ENCODE data around the gene FMNL2. TPM values are rescaled to one million over a fixed set of nuclear protein-coding genes. Genes with fewer than 3 reads are reported as not detected.

FMNL2 gene
- total RNA-seq (2021) (42.2 and 43.1 TPM in 2 replicates), Bru-seq, nascent RNA (percentile 89 among the genes with signal in this experiment), BruChase-seq, experiment 1, labeled RNA remaining after a 2-hour chase (percentile 86 among the genes with signal in this experiment), BruChase-seq, experiment 2, labeled RNA remaining after a 6-hour chase (percentile 83 among the genes with signal in this experiment)
- long read RNA-seq, partial matches to known transcripts: 11 of 21 reads
- long read RNA-seq, other reads (novel, unspliced or antisense): 10 of 21 reads

DNA sequence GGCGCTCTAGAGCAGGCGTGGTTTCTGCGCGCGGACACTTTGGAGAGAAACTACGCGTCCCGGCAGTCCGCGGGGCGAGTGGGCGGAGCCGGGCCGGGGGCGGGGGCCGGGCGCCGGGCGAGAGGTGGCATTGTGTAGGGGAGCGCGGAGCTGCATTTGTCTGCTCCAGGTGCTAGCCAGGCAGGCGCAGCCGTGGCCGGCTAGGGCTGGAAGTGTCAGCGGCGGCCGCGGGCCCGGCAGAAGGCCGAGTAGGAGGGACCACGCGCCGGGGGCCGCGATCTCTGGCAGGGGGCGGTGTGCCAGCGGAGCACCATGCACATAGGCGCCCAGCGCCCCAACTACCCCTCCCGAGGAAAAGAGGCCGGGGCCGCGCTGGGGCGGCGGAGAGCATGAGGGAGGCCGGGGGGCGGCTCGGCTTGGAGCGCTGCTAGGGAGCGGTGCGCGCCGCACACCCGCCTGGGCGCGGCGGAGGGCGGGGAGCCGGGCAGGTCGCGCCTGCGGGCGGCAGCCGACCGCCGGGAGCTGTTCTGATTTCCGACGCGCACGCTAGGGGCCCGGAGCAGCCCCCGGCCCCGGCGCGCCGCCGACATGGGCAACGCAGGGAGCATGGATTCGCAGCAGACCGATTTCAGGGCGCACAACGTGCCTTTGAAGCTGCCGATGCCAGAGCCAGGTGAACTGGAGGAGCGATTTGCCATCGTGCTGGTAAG is at the start of gene FMNL2:
Gene FMNL2 (plus strand): TSS at position 159 of the 710 bp plus-strand sequence.
- POLR2A ChIA-PET (ENCODE audit: low non-redundant PET): no interaction called here
- TF ChIP-seq, protein P1, sequence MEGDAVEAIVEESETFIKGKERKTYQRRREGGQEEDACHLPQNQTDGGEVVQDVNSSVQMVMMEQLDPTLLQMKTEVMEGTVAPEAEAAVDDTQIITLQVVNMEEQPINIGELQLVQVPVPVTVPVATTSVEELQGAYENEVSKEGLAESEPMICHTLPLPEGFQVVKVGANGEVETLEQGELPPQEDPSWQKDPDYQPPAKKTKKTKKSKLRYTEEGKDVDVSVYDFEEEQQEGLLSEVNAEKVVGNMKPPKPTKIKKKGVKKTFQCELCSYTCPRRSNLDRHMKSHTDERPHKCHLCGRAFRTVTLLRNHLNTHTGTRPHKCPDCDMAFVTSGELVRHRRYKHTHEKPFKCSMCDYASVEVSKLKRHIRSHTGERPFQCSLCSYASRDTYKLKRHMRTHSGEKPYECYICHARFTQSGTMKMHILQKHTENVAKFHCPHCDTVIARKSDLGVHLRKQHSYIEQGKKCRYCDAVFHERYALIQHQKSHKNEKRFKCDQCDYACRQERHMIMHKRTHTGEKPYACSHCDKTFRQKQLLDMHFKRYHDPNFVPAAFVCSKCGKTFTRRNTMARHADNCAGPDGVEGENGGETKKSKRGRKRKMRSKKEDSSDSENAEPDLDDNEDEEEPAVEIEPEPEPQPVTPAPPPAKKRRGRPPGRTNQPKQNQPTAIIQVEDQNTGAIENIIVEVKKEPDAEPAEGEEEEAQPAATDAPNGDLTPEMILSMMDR (conservative IDR thresholded peaks at IDR 0.05; ENCODE audit: low read depth, low read length): peak; percentile 29; the same call in 1 of the 2 replicates
- no peak for TF ChIP-seq EZH2 (IDR thresholded peaks at IDR 0.05; ENCODE audit: borderline replicate concordance, low read depth, low read length, poor library complexity, severe bottlenecking)
- Histone ChIP-seq H3K27ac (ENCODE audit: low read depth, low read length, poor library complexity, severe bottlenecking) (peak within 1 kb of the TSS; percentile 82), H3K36me3 (ENCODE audit: insufficient read depth, low read length, poor library complexity, severe bottlenecking) (no peaks in the 10 kb centered on the region), H3K4me3 (ENCODE audit: low read depth, low read length, poor library complexity, severe bottlenecking) (peak within 1 kb of the TSS; percentile 97), H3K4me1 (ENCODE audit: insufficient read depth, low read length, poor library complexity, severe bottlenecking) (peaks cover 14% of the 10 kb centered on the region), H3K27me3 (replicated peaks; ENCODE audit: insufficient read depth, low read depth, low read length, poor library complexity) (no peaks in the 10 kb centered on the region), H3K9me3 (ENCODE audit: low read depth, low read length, poor library complexity, severe bottlenecking) (no peaks in the 10 kb centered on the region)
- BruUV-seq (replicated peaks): no TSS peak
- intact Hi-C loops (cut with micrococcal nuclease; ENCODE audit: unreplicated experiment): loop anchor here (1.0 to 5.0 kb wide), 3 partner anchors 159 to 292 kb away; no protein-coding TSS in a partner anchor
- CTCF ChIA-PET: interaction anchor here (1.0 kb wide), 1 partner anchor 14 kb away, joined by 3 read pairs; no protein-coding TSS in a partner anchor
- DNase-seq (ENCODE audit: low spot score): peak; percentile 91

DNA sequence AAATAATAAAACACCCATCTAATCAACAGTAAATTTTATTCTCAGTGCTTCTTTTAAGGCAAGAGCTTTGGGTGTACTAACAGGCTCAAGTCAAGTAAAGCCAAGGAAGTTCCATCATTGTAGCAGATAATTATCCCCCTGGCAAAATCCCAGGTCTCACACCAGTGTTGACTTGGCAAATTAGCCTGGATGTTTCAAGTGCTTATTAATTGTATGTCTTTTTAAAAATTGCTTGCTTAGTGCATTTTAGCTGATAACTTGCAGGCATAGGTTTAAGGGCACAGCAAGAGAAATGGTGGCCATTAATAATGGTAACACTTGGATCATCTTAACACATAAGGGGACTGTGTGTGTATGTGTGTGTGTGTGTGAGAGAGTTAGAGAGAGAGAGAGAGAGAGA is 42.0 kb upstream of the FMNL2 start:
- Histone ChIP-seq H3K27ac (ENCODE audit: low read depth, low read length, poor library complexity, severe bottlenecking) (no peak overlapping the region), H3K4me3 (ENCODE audit: low read depth, low read length, poor library complexity, severe bottlenecking) (no peak overlapping the region), H3K27me3 (replicated peaks; ENCODE audit: insufficient read depth, low read depth, low read length, poor library complexity) (no peaks in the 10 kb centered on the region), H3K36me3 (ENCODE audit: insufficient read depth, low read length, poor library complexity, severe bottlenecking) (no peaks in the 10 kb centered on the region), H3K4me1 (ENCODE audit: insufficient read depth, low read length, poor library complexity, severe bottlenecking) (no peaks in the 10 kb centered on the region), H3K9me3 (ENCODE audit: low read depth, low read length, poor library complexity, severe bottlenecking) (no peaks in the 10 kb centered on the region)
- TF ChIP-seq, protein P1 (conservative IDR thresholded peaks at IDR 0.05; ENCODE audit: low read depth, low read length): no peak
- TF ChIP-seq EZH2 (IDR thresholded peaks at IDR 0.05; ENCODE audit: borderline replicate concordance, low read depth, low read length, poor library complexity, severe bottlenecking): no peak
- DNase-seq (ENCODE audit: low spot score): no peak
- POLR2A ChIA-PET (ENCODE audit: low non-redundant PET): no interaction called here
- CTCF ChIA-PET: no interaction called here
- no TSS peak for BruUV-seq (replicated peaks)
- intact Hi-C loops (cut with micrococcal nuclease; ENCODE audit: unreplicated experiment): no loop called here

DNA sequence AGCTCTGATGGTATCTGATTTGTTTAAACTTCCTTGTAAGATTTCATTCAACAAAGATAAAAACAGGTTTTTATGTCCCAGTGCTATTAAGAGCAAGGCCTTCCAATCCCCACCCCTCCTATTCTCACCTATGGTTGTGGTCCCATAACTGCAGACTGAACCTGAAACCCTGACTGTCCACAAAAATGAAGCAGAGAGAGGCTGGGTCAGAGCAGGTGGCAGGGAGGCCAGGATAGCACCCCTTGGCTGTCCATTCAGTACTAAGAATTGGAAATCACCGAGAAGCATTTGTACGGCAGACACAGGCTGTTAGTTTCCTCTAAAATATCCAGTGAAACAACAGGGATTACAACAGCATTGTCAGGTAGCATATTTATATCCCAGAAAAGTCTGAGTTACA is 37.3 kb upstream of the FMNL2 start:
- no peak overlapping the region for H3K27ac ChIP-seq (ENCODE audit: low read depth, low read length, poor library complexity, severe bottlenecking)
- CTCF ChIA-PET: no interaction called here
- POLR2A ChIA-PET (ENCODE audit: low non-redundant PET): no interaction called here
- intact Hi-C loops (cut with micrococcal nuclease; ENCODE audit: unreplicated experiment): no loop called here
- no peak overlapping the region for H3K4me3 ChIP-seq (ENCODE audit: low read depth, low read length, poor library complexity, severe bottlenecking)
- no peaks in the 10 kb centered on the region for H3K4me1 ChIP-seq (ENCODE audit: insufficient read depth, low read length, poor library complexity, severe bottlenecking)
- TF ChIP-seq, protein P1 (conservative IDR thresholded peaks at IDR 0.05; ENCODE audit: low read depth, low read length): no peak
- no peak for TF ChIP-seq EZH2 (IDR thresholded peaks at IDR 0.05; ENCODE audit: borderline replicate concordance, low read depth, low read length, poor library complexity, severe bottlenecking)
- no peak for DNase-seq (ENCODE audit: low spot score)
- no TSS peak for BruUV-seq (replicated peaks)
- no peaks in the 10 kb centered on the region for H3K9me3 ChIP-seq (ENCODE audit: low read depth, low read length, poor library complexity, severe bottlenecking)
- H3K36me3 ChIP-seq (ENCODE audit: insufficient read depth, low read length, poor library complexity, severe bottlenecking): no peaks in the 10 kb centered on the region
- H3K27me3 ChIP-seq (replicated peaks; ENCODE audit: insufficient read depth, low read depth, low read length, poor library complexity): no peaks in the 10 kb centered on the region

Data from A673 (cell line).